Measurements from ENCODE around the gene GOLM1. TPM values are rescaled to one million over a fixed set of nuclear protein-coding genes. Genes with fewer than 3 reads are reported as not detected.

Gene GOLM1
- total and polyA plus RNA-seq, 4 donors: 21.7 to 55.2 (median 35.7) TPM

DNA sequence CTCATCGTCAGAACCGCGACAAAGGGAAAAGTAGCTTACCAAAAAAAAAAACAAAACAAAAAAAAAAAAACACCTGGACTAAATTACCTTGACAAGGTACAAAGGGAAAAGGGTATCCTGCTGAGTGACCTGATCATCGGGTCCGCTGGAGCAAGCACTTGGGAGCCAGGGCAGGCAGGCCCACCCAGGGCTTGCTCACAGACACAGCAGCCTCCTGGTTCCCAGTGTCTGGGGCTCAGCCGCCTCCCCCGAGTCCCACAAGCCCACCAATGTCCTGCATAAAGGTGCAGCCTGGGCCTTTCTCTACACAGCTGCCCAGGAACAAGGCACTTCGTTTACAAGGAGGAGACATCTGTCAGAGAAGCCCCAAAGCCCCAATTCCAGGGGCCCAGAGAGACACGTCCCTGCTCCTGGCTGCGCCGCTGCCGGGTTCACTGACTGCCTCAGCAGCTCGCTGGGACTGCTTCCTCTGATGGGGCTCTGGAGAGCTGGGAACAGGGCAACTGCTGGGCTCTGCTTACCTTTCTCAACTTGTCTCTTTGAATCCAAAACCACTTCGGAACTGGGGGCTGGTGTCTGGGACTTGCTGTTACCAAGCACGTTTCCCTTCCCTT, 63.4 kb downstream of the GOLM1 start:
- peaks cover 0 to 2% (median 0%) of the 10 kb centered on the region in 5 donors for H3K4me1 ChIP-seq (ENCODE audit: control insufficient read depth in 5 of 5, insufficient read depth in 5 of 5, low read length in 5 of 5)
- no peaks in the 10 kb centered on the region for H3K9me3 ChIP-seq (ENCODE audit: control insufficient read depth in 4 of 4, insufficient read depth in 3 of 4, low read length in 3 of 4)
- H3K27ac ChIP-seq (ENCODE audit: low read depth in 1 of 2, low read length in 1 of 2): no peak overlapping the region
- peaks cover 0 to 20% (median 11%) of the 10 kb centered on the region in 4 donors for H3K36me3 ChIP-seq (ENCODE audit: control insufficient read depth in 4 of 4, insufficient read depth in 4 of 4, low read length in 4 of 4)
- TF ChIP-seq, protein P1, sequence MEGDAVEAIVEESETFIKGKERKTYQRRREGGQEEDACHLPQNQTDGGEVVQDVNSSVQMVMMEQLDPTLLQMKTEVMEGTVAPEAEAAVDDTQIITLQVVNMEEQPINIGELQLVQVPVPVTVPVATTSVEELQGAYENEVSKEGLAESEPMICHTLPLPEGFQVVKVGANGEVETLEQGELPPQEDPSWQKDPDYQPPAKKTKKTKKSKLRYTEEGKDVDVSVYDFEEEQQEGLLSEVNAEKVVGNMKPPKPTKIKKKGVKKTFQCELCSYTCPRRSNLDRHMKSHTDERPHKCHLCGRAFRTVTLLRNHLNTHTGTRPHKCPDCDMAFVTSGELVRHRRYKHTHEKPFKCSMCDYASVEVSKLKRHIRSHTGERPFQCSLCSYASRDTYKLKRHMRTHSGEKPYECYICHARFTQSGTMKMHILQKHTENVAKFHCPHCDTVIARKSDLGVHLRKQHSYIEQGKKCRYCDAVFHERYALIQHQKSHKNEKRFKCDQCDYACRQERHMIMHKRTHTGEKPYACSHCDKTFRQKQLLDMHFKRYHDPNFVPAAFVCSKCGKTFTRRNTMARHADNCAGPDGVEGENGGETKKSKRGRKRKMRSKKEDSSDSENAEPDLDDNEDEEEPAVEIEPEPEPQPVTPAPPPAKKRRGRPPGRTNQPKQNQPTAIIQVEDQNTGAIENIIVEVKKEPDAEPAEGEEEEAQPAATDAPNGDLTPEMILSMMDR (IDR thresholded peaks at IDR 0.05; ENCODE audit: control extremely low read depth, extremely low read depth): no peak
- no peak overlapping the region for H3K9ac ChIP-seq (ENCODE audit: insufficient read depth in 1 of 2, low read length in 2 of 2)
- H3K27me3 ChIP-seq (ENCODE audit: control insufficient read depth in 3 of 3, insufficient read depth in 3 of 3, low read length in 2 of 3): no peaks in the 10 kb centered on the region
- ATAC-seq (ENCODE audit: insufficient read depth, low FRiP score) (no peak), DNase-seq (no peak)
- 93 to 97% methylated on average over 15 of the region's 15 CpGs for WGBS, 2 donors
- no peak overlapping the region for H3K4me3 ChIP-seq

DNA sequence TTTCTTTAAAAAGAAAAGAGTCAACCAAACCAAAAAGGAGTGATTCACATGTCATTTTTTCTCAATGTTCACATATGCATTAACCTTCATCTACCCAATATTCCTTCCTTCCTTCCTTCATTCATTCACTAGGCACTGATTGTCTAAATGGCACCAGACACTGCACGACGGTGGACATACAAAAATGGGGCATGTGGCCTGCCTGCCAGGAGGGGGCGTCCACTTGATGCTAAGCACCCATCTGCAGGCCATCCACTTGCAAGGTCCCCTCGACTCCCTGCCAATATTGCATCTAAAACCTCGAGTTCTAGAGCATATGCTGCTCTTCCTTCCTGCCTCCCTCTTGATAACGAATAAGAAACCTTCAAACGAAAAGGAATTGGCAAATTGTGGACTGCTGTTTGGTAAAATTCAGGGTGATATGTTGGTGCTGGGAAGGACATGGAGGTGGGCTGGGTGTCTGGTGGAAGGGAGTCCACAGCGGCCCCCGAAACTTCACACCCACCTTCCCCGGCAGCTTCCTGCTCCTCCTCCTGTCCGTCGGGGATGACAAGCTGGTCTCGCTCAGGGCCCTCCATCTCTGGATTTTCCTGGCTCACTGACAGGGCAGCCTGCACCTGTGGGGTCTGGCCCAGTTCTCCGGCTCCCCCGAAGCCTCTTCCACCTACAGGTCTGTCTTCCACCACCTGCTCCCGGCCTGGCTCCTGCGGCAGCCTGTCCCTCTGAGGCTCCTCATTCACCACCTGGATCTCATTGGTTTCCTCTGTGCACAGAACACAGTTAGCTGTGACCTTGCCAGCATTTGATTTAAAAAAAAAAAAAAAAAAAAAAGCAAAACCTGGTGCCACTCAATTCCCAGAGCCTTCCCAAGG, 64.3 kb downstream of the GOLM1 start:
- Histone ChIP-seq H3K9me3 (ENCODE audit: control insufficient read depth in 4 of 4, insufficient read depth in 3 of 4, low read length in 3 of 4) (no peaks in the 10 kb centered on the region), H3K4me1 (ENCODE audit: control insufficient read depth in 5 of 5, insufficient read depth in 5 of 5, low read length in 5 of 5) (no peaks in the 10 kb centered on the region), H3K9ac (ENCODE audit: insufficient read depth in 1 of 2, low read length in 2 of 2) (no peak overlapping the region), H3K27me3 (ENCODE audit: control insufficient read depth in 3 of 3, insufficient read depth in 3 of 3, low read length in 2 of 3) (no peaks in the 10 kb centered on the region), H3K36me3 (ENCODE audit: control insufficient read depth in 4 of 4, insufficient read depth in 4 of 4, low read length in 4 of 4) (peaks cover 0 to 20% (median 11%) of the 10 kb centered on the region in 4 donors), H3K4me3 (no peak overlapping the region), H3K27ac (ENCODE audit: low read depth in 1 of 2, low read length in 1 of 2) (no peak overlapping the region)
- DNase-seq (peak; percentile 17 to 48 (median 24)), ATAC-seq (ENCODE audit: insufficient read depth, low FRiP score) (no peak)
- 82 to 84% methylated on average over 17 of the region's 17 CpGs for WGBS, 2 donors
- TF ChIP-seq, protein P1 (IDR thresholded peaks at IDR 0.05; ENCODE audit: control extremely low read depth, extremely low read depth): no peak

DNA sequence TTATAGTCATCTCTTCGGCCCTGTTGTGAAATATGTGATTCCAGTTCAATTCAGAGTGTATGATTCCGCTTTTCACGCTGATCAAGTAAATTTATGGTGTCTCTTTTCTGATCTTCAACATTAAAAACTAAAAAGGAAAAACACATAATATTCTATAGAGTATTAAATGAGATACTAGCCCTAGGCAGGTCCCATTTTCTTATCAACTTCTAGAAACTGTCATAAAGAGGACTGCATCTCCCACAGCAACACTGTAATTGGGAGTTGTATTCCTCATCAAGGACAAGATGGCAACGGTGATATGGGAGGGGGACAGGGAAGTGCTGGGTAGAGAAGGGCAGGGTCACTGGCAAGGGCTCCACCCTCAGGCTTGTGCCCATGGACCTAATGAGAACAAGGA, 71.6 kb downstream of the GOLM1 start:
- H3K4me3 ChIP-seq: no peak overlapping the region
- peaks cover 0 to 5% (median 0%) of the 10 kb centered on the region in 4 donors for H3K9me3 ChIP-seq (ENCODE audit: control insufficient read depth in 4 of 4, insufficient read depth in 3 of 4, low read length in 3 of 4)
- DNase-seq (no peak), ATAC-seq (ENCODE audit: insufficient read depth, low FRiP score) (no peak)
- peaks cover 0 to 8% (median 0%) of the 10 kb centered on the region in 5 donors for H3K4me1 ChIP-seq (ENCODE audit: control insufficient read depth in 5 of 5, insufficient read depth in 5 of 5, low read length in 5 of 5)
- peaks cover 9 to 31% (median 20%) of the 10 kb centered on the region in 4 donors for H3K36me3 ChIP-seq (ENCODE audit: control insufficient read depth in 4 of 4, insufficient read depth in 4 of 4, low read length in 4 of 4)
- no peak overlapping the region for H3K27ac ChIP-seq (ENCODE audit: low read depth in 1 of 2, low read length in 1 of 2)
- 97% methylated on average over 4 of the region's 4 CpGs for WGBS, 2 donors
- TF ChIP-seq, protein P1 (IDR thresholded peaks at IDR 0.05; ENCODE audit: control extremely low read depth, extremely low read depth): no peak
- H3K27me3 ChIP-seq (ENCODE audit: control insufficient read depth in 3 of 3, insufficient read depth in 3 of 3, low read length in 2 of 3): no peaks in the 10 kb centered on the region
- no peak overlapping the region for H3K9ac ChIP-seq (ENCODE audit: insufficient read depth in 1 of 2, low read length in 2 of 2)
